Measurements from ENCODE around the gene SORCS2.
"Not testable (repeated sequence)": the region's sequence is repeated elsewhere in the genome, so short reads cannot be mapped to it uniquely, and the experiment has no call there.

Gene SORCS2

DNA sequence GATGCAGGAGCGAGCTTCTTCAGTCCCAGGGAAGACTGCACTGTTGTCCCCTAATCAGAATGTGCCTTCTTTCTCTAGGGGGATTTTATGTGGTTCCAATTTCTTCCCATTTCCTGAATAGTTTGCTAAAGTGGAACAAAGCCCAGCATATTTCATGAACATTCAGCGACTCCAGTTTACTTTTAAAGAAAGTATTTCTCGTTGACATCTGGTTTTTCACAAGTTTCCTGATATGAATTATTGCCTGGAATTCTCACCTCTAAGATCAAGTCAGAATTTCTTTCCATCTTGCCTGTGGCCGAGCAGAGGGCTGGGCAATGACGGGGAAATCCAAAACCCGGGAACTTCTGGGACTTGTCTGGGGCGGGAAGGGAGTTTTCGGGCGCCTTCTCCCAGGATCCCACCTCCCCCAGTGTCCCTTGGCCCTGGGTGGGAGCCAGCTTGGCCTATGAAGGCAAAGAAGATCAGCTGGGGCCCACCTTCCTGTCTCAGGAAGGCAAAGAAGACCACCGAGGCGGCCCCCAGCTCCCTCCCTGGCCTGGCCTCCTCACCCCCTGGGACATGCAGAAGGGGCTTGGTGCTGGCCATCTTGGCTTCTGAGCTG lies 15.4 kb downstream of the SORCS2 start:
- Histone ChIP-seq H3K27me3 (ENCODE audit: insufficient read depth, low read length) (no peaks in the 10 kb centered on the region), H3K36me3 (ENCODE audit: insufficient read depth, low read depth, low read length) (no peaks in the 10 kb centered on the region), H3K4me3 (ENCODE audit: low read length) (no peak overlapping the region), H3K9me3 (ENCODE audit: insufficient read depth, low read depth, low read length) (no peaks in the 10 kb centered on the region), H3K9ac (ENCODE audit: low read depth, low read length) (no peak overlapping the region), H3K27ac (ENCODE audit: low read length) (no peak overlapping the region), H3K4me1 (ENCODE audit: insufficient read depth, low read length) (peaks cover 5% of the 10 kb centered on the region; the same call in 1 of the 2 replicates)

GRCh38 chr4:7208509-7209451 lies 16.4 kb downstream of the SORCS2 start:
- Histone ChIP-seq H3K36me3 (ENCODE audit: insufficient read depth, low read depth, low read length) (no peaks in the 10 kb centered on the region), H3K4me3 (ENCODE audit: low read length) (no peak overlapping the region), H3K27ac (ENCODE audit: low read length) (no peak overlapping the region), H3K4me1 (ENCODE audit: insufficient read depth, low read length) (peaks cover 5% of the 10 kb centered on the region; the same call in 1 of the 2 replicates), H3K9me3 (ENCODE audit: insufficient read depth, low read depth, low read length) (no peaks in the 10 kb centered on the region), H3K9ac (ENCODE audit: low read depth, low read length) (no peak overlapping the region), H3K27me3 (ENCODE audit: insufficient read depth, low read length) (no peaks in the 10 kb centered on the region)

- no peak overlapping the region for H3K4me3 ChIP-seq (ENCODE audit: low read length)
- no peak overlapping the region for H3K27ac ChIP-seq (ENCODE audit: low read length)
- H3K36me3 ChIP-seq (ENCODE audit: insufficient read depth, low read depth, low read length) = no peaks in the 10 kb centered on the region
- no peaks in the 10 kb centered on the region for H3K27me3 ChIP-seq (ENCODE audit: insufficient read depth, low read length)
- peaks cover 5% of the 10 kb centered on the region; the same call in 1 of the 2 replicates for H3K4me1 ChIP-seq (ENCODE audit: insufficient read depth, low read length)
- H3K9me3 ChIP-seq (ENCODE audit: insufficient read depth, low read depth, low read length) = no peaks in the 10 kb centered on the region
- H3K9ac ChIP-seq (ENCODE audit: low read depth, low read length) = no peak overlapping the region
Observed at GRCh38 chr4:7209699-7210098, 17.4 kb downstream of the SORCS2 start.

DNA sequence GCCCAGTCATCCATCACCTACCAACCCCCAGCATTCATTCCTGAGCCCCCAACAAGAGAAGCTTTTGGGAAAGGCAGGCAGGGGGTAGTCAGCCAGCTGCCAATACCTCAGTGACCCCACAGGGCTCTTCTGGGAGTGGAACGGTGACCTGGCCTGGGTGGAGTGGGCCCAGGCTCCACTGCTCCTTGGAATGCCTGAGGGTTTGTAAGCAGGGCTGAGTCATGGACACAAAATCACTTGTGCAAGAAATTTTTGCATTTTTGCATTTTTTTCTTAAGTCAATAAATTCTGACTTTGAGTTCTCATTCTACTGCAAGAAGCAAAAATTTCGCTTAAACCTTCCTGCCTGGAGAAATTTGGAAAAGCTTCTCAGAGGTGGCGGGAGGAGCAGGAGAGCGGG lies 18.5 kb downstream of the SORCS2 start:
- H3K27ac ChIP-seq (ENCODE audit: low read length) = no peak overlapping the region
- H3K9me3 ChIP-seq (ENCODE audit: insufficient read depth, low read depth, low read length) = no peaks in the 10 kb centered on the region
- no peak overlapping the region for H3K4me3 ChIP-seq (ENCODE audit: low read length)
- H3K4me1 ChIP-seq (ENCODE audit: insufficient read depth, low read length) = peaks cover 5% of the 10 kb centered on the region; the same call in 1 of the 2 replicates
- no peak overlapping the region for H3K9ac ChIP-seq (ENCODE audit: low read depth, low read length)
- no peaks in the 10 kb centered on the region for H3K36me3 ChIP-seq (ENCODE audit: insufficient read depth, low read depth, low read length)
- H3K27me3 ChIP-seq (ENCODE audit: insufficient read depth, low read length) = no peaks in the 10 kb centered on the region

DNA sequence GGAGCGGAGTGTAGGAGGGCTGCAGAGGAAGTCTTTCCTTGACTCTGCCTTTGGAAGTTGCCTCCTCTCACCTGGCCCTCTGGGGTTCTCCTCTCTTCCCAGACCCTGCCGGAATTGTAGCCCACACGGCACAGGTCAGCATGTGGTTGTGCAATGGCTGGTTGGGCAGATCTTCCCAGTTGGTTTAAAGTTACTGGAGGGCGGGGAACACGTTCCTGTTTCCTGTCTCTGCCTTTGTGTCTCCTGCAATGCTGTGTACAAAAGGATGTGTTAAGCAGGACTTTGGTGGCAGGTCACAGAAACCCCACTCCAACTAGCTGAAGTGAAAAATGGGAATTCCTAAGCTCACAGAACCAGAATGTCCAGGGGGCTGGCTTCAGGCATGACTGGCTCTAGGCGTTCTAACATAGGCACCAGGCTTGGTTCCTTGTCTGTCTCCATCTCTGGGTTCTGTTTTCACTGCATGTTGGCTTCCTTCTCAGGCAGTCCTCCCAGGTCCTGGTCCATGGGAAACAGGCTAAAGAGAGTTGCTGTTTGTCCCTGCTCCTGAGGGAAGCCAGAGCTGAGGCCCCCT lies 19.9 kb downstream of the SORCS2 start:
- Histone ChIP-seq H3K27ac (ENCODE audit: low read length) (no peak overlapping the region), H3K36me3 (ENCODE audit: insufficient read depth, low read depth, low read length) (no peaks in the 10 kb centered on the region), H3K4me3 (ENCODE audit: low read length) (no peak overlapping the region), H3K9me3 (ENCODE audit: insufficient read depth, low read depth, low read length) (no peaks in the 10 kb centered on the region), H3K27me3 (ENCODE audit: insufficient read depth, low read length) (no peaks in the 10 kb centered on the region), H3K9ac (ENCODE audit: low read depth, low read length) (no peak overlapping the region), H3K4me1 (ENCODE audit: insufficient read depth, low read length) (peaks cover 5% of the 10 kb centered on the region; the same call in 1 of the 2 replicates)

GRCh38 chr4:7212921-7213320 lies 20.6 kb downstream of the SORCS2 start:
- no peaks in the 10 kb centered on the region for H3K27me3 ChIP-seq (ENCODE audit: insufficient read depth, low read length)
- no peaks in the 10 kb centered on the region for H3K4me1 ChIP-seq (ENCODE audit: insufficient read depth, low read length)
- no peak overlapping the region for H3K27ac ChIP-seq (ENCODE audit: low read length)
- H3K9me3 ChIP-seq (ENCODE audit: insufficient read depth, low read depth, low read length) = no peaks in the 10 kb centered on the region
- no peaks in the 10 kb centered on the region for H3K36me3 ChIP-seq (ENCODE audit: insufficient read depth, low read depth, low read length)
- no peak overlapping the region for H3K9ac ChIP-seq (ENCODE audit: low read depth, low read length)
- H3K4me3 ChIP-seq (ENCODE audit: low read length) = no peak overlapping the region

DNA sequence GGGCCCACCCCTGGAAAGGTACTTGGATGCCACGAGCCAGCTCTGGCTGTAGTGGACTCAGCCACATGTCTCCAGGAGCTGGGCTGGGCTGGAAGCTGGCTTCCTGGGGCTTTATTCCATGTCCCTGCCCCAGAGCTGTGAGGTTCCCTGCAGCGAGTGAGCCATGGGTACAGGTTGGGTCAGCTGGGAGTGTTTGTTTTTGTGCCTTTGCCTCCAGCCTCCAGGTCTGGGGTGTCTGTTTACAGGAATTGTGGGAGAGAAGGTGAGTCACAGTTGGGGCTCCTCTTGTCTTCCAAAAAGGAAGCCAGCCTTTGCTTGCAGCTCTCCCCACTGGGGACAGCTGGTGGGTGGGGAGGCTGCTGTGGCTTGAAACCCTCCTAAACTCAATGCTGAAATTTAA lies 21.5 kb downstream of the SORCS2 start:
- no peaks in the 10 kb centered on the region for H3K36me3 ChIP-seq (ENCODE audit: insufficient read depth, low read depth, low read length)
- no peak overlapping the region for H3K9ac ChIP-seq (ENCODE audit: low read depth, low read length)
- H3K27ac ChIP-seq (ENCODE audit: low read length) = no peak overlapping the region
- H3K4me3 ChIP-seq (ENCODE audit: low read length) = no peak overlapping the region
- no peaks in the 10 kb centered on the region for H3K4me1 ChIP-seq (ENCODE audit: insufficient read depth, low read length)
- no peaks in the 10 kb centered on the region for H3K27me3 ChIP-seq (ENCODE audit: insufficient read depth, low read length)
- H3K9me3 ChIP-seq (ENCODE audit: insufficient read depth, low read depth, low read length) = no peaks in the 10 kb centered on the region

DNA sequence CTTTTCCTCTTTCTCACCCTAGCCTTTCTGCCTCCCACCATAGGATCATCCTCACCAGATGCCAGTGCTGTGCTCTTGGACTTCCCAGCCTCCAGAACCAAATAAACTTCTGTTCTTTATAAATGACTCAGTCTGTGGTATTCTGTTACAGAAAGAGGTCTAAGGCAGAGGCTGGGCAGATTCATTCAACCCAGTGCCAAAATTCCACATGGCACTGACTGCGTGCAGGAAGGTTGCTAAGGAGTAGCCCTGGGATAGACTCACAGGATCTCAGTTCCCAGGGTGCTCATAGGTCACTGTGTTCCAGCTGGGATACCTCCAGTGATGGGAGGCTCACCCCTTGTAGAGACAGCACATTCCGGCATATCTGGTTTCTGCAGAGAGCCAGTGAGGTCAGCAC lies 22.0 kb downstream of the SORCS2 start:
- H3K4me1 ChIP-seq (ENCODE audit: insufficient read depth, low read length) = no peaks in the 10 kb centered on the region
- no peak overlapping the region for H3K9ac ChIP-seq (ENCODE audit: low read depth, low read length)
- no peaks in the 10 kb centered on the region for H3K27me3 ChIP-seq (ENCODE audit: insufficient read depth, low read length)
- no peaks in the 10 kb centered on the region for H3K36me3 ChIP-seq (ENCODE audit: insufficient read depth, low read depth, low read length)
- no peaks in the 10 kb centered on the region for H3K9me3 ChIP-seq (ENCODE audit: insufficient read depth, low read depth, low read length)
- H3K4me3 ChIP-seq (ENCODE audit: low read length) = no peak overlapping the region
- H3K27ac ChIP-seq (ENCODE audit: low read length) = no peak overlapping the region

- not testable (repeated sequence) for H3K27me3 ChIP-seq (ENCODE audit: insufficient read depth, low read length); H3K27ac ChIP-seq (ENCODE audit: low read length); H3K36me3 ChIP-seq (ENCODE audit: insufficient read depth, low read depth, low read length); H3K4me3 ChIP-seq (ENCODE audit: low read length); H3K9ac ChIP-seq (ENCODE audit: low read depth, low read length); H3K4me1 ChIP-seq (ENCODE audit: insufficient read depth, low read length); H3K9me3 ChIP-seq (ENCODE audit: insufficient read depth, low read depth, low read length)
Observed at GRCh38 chr4:7215187-7215586, 22.8 kb downstream of the SORCS2 start.

DNA sequence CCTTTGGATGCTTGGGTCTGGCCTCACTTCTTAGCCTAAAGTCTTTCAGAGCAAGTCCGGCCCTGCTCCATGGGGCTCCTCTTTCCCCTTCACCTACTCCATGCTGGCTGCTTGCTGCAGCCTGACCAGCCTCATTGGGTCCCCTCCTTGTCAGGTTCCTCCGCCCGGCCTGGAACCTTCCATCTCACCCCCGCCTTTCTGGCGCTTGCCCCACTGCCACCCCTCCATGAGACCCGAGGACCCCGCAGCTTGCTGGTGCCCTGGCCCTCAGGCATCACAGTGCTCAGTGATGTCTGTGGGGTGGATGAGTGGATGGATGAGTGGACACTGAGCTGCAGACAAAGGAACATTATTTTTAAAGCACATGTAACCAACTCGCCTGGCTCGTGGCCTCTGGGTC lies 24.7 kb downstream of the SORCS2 start:
- no peak overlapping the region for H3K27ac ChIP-seq (ENCODE audit: low read length)
- no peaks in the 10 kb centered on the region for H3K9me3 ChIP-seq (ENCODE audit: insufficient read depth, low read depth, low read length)
- no peak overlapping the region for H3K9ac ChIP-seq (ENCODE audit: low read depth, low read length)
- H3K36me3 ChIP-seq (ENCODE audit: insufficient read depth, low read depth, low read length) = no peaks in the 10 kb centered on the region
- no peaks in the 10 kb centered on the region for H3K4me1 ChIP-seq (ENCODE audit: insufficient read depth, low read length)
- H3K4me3 ChIP-seq (ENCODE audit: low read length) = no peak overlapping the region
- H3K27me3 ChIP-seq (ENCODE audit: insufficient read depth, low read length) = no peaks in the 10 kb centered on the region

- Histone ChIP-seq H3K9ac (ENCODE audit: low read depth, low read length) (no peak overlapping the region), H3K9me3 (ENCODE audit: insufficient read depth, low read depth, low read length) (no peaks in the 10 kb centered on the region), H3K4me1 (ENCODE audit: insufficient read depth, low read length) (no peaks in the 10 kb centered on the region), H3K4me3 (ENCODE audit: low read length) (no peak overlapping the region), H3K36me3 (ENCODE audit: insufficient read depth, low read depth, low read length) (no peaks in the 10 kb centered on the region), H3K27ac (ENCODE audit: low read length) (no peak overlapping the region), H3K27me3 (ENCODE audit: insufficient read depth, low read length) (no peaks in the 10 kb centered on the region)
Observed at GRCh38 chr4:7217474-7218321, 25.4 kb downstream of the SORCS2 start.

Data from iPS-20b (cell line).